Measurements from ENCODE around the gene FAM13A. TPM values are rescaled to one million over a fixed set of nuclear protein-coding genes. Genes with fewer than 3 reads are reported as not detected.

The FAM13A gene
- total RNA-seq, 4 donors from 2014 or later = 5.2 to 19.1 (median 8.2) TPM

DNA sequence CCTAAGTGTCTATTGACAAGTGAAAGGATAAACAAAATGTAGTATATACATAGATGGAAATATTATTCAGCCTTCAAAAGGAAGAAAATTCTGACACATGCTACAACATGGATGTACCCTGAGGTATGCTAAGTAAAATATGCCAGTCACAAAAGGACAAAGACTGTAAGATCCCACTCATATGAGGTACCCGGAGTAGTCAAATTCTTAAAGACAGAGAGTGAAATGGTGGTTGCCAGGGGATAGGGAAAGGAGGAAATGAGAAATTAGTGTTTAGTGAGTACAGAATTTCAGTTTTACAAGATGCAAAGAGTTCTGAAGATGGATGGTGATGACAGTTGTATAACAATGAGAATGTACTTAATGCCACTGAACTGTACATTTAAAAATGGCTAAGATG lies 257.1 kb downstream of the FAM13A start:
- Histone ChIP-seq H3K4me1 (peaks cover 0 to 12% (median 3%) of the 10 kb centered on the region in 3 donors), H3K27me3 (no peaks in the 10 kb centered on the region), H3K27ac (no peak overlapping the region), H3K36me3 (no peaks in the 10 kb centered on the region), H3K4me3 (no peak overlapping the region), H3K9me3 (peaks cover 0 to 3% (median 0%) of the 10 kb centered on the region in 3 donors)
- 91 to 92% methylated on average over 1 of the region's 1 CpG for WGBS, 2 donors
- no peak for DNase-seq
- TF ChIP-seq POLR2A (IDR thresholded peaks at IDR 0.05) = no peak
- TF ChIP-seq, protein P1, sequence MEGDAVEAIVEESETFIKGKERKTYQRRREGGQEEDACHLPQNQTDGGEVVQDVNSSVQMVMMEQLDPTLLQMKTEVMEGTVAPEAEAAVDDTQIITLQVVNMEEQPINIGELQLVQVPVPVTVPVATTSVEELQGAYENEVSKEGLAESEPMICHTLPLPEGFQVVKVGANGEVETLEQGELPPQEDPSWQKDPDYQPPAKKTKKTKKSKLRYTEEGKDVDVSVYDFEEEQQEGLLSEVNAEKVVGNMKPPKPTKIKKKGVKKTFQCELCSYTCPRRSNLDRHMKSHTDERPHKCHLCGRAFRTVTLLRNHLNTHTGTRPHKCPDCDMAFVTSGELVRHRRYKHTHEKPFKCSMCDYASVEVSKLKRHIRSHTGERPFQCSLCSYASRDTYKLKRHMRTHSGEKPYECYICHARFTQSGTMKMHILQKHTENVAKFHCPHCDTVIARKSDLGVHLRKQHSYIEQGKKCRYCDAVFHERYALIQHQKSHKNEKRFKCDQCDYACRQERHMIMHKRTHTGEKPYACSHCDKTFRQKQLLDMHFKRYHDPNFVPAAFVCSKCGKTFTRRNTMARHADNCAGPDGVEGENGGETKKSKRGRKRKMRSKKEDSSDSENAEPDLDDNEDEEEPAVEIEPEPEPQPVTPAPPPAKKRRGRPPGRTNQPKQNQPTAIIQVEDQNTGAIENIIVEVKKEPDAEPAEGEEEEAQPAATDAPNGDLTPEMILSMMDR (IDR thresholded peaks at IDR 0.05) = no peak
- intact Hi-C loops (cut with DNase I) = no loop called here

DNA sequence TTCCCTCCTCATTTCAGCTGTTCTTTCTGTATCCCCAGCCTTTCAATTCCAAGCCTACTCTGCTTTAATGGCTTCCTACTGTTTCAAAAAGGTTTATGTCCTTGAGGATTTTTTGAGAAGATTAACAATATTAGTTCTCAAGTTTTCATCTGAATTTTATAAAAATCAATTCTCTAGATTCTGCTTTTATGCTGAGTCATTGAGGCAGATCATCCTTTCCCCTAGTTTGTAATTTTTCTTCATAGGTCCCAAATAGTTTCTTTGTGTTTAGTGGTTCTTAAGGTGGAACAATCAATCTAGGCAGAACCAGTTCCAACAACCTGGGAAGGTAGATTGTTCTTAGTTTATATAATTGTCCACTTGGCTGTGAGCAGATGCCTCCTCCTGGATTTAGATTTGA lies 259.3 kb downstream of the FAM13A start:
- no peak for TF ChIP-seq POLR2A (IDR thresholded peaks at IDR 0.05)
- TF ChIP-seq, protein P1 (IDR thresholded peaks at IDR 0.05) = no peak
- no peaks in the 10 kb centered on the region for H3K4me1 ChIP-seq
- no peak overlapping the region for H3K4me3 ChIP-seq
- no peak overlapping the region for H3K27ac ChIP-seq
- H3K36me3 ChIP-seq = no peaks in the 10 kb centered on the region
- no peaks in the 10 kb centered on the region for H3K27me3 ChIP-seq
- no peak for DNase-seq
- H3K9me3 ChIP-seq = peaks cover 0 to 3% (median 0%) of the 10 kb centered on the region in 3 donors
- intact Hi-C loops (cut with DNase I) = no loop called here

DNA sequence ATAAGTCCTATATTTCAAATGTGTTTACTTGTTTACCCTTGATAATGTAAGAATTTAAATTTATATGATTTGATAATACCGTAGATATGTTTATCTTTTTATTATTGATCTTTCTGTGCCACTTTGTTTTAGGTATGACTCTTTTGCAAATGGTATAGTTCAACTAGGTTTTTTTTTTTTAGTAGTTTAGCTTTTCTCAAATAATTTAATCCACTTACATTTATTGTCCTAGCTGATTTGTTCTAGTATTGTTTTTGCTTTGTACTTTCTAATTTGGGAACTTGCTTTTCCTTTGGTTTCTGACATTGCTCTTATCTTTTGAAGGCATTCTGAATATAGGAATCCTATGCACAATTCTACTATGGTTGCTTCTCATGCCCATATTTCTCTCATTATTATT lies 260.4 kb downstream of the FAM13A start:
- H3K4me3 ChIP-seq = no peak overlapping the region

DNA sequence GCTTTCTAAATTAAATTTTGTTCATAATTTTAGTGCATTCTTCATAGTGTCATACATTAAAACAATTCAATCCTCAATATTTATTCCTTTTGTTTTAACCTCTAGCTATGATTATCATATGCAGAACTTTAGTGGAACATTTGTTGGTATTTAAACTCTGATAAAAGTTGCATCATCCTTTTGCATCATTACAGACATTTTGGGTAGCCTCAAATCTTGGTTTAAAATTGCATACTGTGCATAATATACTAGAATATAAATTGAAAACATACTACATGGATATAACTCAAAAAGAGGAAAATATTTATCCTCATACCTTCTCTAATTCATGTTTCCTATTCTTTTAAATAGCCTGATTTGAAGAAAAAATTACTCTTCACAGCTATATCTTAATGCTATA lies 262.0 kb downstream of the FAM13A start:
- H3K27me3 ChIP-seq = no peaks in the 10 kb centered on the region
- no peak for TF ChIP-seq POLR2A (IDR thresholded peaks at IDR 0.05)
- TF ChIP-seq, protein P1 (IDR thresholded peaks at IDR 0.05) = no peak
- intact Hi-C loops (cut with DNase I) = no loop called here
- H3K36me3 ChIP-seq = no peaks in the 10 kb centered on the region
- H3K27ac ChIP-seq = no peak overlapping the region
- DNase-seq = no peak
- peaks cover 0 to 3% (median 0%) of the 10 kb centered on the region in 3 donors for H3K9me3 ChIP-seq
- H3K4me1 ChIP-seq = peaks cover 0 to 11% (median 3%) of the 10 kb centered on the region in 3 donors
- H3K4me3 ChIP-seq = no peak overlapping the region

More for the DNA sequence above, 260.4 kb downstream of the FAM13A start:
- H3K27ac ChIP-seq = no peak overlapping the region
- DNase-seq = no peak
- H3K4me1 ChIP-seq = peaks cover 0 to 11% (median 3%) of the 10 kb centered on the region in 3 donors
- no peaks in the 10 kb centered on the region for H3K27me3 ChIP-seq
- peaks cover 0 to 3% (median 0%) of the 10 kb centered on the region in 3 donors for H3K9me3 ChIP-seq
- no peaks in the 10 kb centered on the region for H3K36me3 ChIP-seq
- intact Hi-C loops (cut with DNase I) = no loop called here
- WGBS, 2 donors = 91 to 94% methylated on average over 1 of the region's 1 CpG
- no peak for TF ChIP-seq POLR2A (IDR thresholded peaks at IDR 0.05)
- TF ChIP-seq, protein P1 (IDR thresholded peaks at IDR 0.05) = no peak

DNA sequence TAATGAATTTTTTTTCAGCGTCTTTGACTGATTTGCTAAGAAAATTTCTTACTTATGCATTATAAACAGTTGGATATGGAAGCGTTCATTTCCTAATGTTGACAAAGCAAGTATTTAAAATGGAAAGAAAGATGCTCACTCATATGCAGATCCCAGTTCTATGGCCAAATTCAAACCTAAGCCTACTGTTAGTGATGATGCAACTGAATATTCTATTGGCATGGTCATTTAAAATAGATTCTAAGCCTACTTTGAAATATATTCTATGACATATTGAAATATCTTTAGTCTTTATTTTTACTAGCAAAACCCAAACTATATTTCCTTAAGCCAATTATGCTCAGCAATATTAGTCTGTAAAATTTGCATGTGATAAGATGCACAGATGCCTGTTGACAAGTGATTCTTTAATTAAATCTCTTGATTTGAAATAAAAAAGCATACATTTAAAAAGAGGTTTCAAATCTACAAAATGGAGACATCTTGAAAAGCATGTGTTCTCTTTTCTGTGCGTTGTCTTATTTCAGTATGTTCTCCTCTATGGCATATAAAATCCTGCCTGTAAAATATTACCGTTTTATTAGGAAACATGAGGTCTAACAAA lies 262.8 kb downstream of the FAM13A start:
- TF ChIP-seq, protein P1 (IDR thresholded peaks at IDR 0.05) = no peak
- TF ChIP-seq POLR2A (IDR thresholded peaks at IDR 0.05) = no peak
- no peak overlapping the region for H3K27ac ChIP-seq
- H3K4me3 ChIP-seq = no peak overlapping the region
- no peaks in the 10 kb centered on the region for H3K27me3 ChIP-seq
- intact Hi-C loops (cut with DNase I) = no loop called here
- 91 to 96% methylated on average over 4 of the region's 4 CpGs for WGBS, 2 donors
- no peak for DNase-seq
- peaks cover 0 to 3% (median 0%) of the 10 kb centered on the region in 3 donors for H3K9me3 ChIP-seq
- H3K4me1 ChIP-seq = peaks cover 0 to 11% (median 3%) of the 10 kb centered on the region in 3 donors
- H3K36me3 ChIP-seq = peaks cover 0 to 7% (median 0%) of the 10 kb centered on the region in 3 donors

All from esophagus squamous epithelium (tissue), 5 donors.